Breast epithelium (tissue), 3 donors: ENCODE results near the gene ADD3.

ENCODE experiments used
- CTCF ChIP-seq, 3 donors: fragments of 450-650 bp; IDR thresholded peaks; one replicate each; pipeline ENCODE4 v1.5.1; 2016 to 2017; ENCODE audit warnings: antibody characterized with exemption in 3 of 3, mild to moderate bottlenecking in 3 of 3, moderate library complexity in 3 of 3
- POLR2A ChIP-seq: fragments of 450-650 bp; IDR thresholded peaks from one replicate; pipeline ENCODE4 v1.6.1; 2016; ENCODE audit warnings: antibody characterized with exemption, mild to moderate bottlenecking, moderate library complexity
- POLR2AphosphoS5 ChIP-seq, 3 donors: sonication (generic); formaldehyde crosslinking; IDR thresholded peaks; one replicate each; pipeline ENCODE4 v1.6.1; 2017; ENCODE audit warnings: antibody characterized with exemption in 3 of 3

GRCh38 chr10:110147961-110148360 is 140.2 kb downstream of the ADD3 start:
- TF ChIP-seq POLR2A (no peak), CTCF (IDR thresholded peaks at IDR 0.05) (no peak), POLR2AphosphoS5 (IDR thresholded peaks at IDR 0.05) (no peak)
